Activated CD8-positive, alpha-beta T cell treated with anti-CD3 and anti-CD28 coated beads, Interleukin-2, amount 10 ng/mL, durations not matched to agents 7 days and 5 days (primary cell): ENCODE results near the gene LBH. TPM values are rescaled to one million over a fixed set of nuclear protein-coding genes. Genes with fewer than 3 reads are reported as not detected.

Experiments
- ATAC-seq: fragments of 150-1000 bp; cut with Tn5 transposase; one replicate; pipeline ENCODE4 v1.10.0; 2021; ENCODE audit warnings: moderate library complexity
- CTCF ChIA-PET: fragments of 350-600 bp; sonication (Branson Sonifier 250); formaldehyde crosslinking; loops from one replicate; lab custom pipeline; 2021; ENCODE audit warnings: antibody characterized with exemption; lab: Charles Lee
- POLR2A ChIA-PET: fragments of 350-600 bp; sonication (Branson Sonifier 250); formaldehyde crosslinking; loops from one replicate; lab custom pipeline; 2021; ENCODE audit warnings: antibody characterized with exemption; lab: Charles Lee
- DNase-seq: peaks from one replicate; pipeline ENCODE4 v3.0.0-alpha.2; 2020
- H3K27ac Mint-ChIP-seq: one replicate; pipeline ENCODE4 v1.8.0; 2021; ENCODE audit warnings: mild to moderate bottlenecking, mixed read lengths
- H3K27me3 Mint-ChIP-seq: one replicate; pipeline ENCODE4 v1.8.0; 2021; ENCODE audit warnings: low read depth, mixed read lengths
- H3K36me3 Mint-ChIP-seq: one replicate; pipeline ENCODE4 v1.8.0; 2021; ENCODE audit warnings: low read depth, mixed read lengths
- H3K4me1 Mint-ChIP-seq: one replicate; pipeline ENCODE4 v1.8.0; 2021; ENCODE audit warnings: low read depth, mixed read lengths
- H3K4me3 Mint-ChIP-seq: one replicate; pipeline ENCODE4 v1.8.0; 2021; ENCODE audit warnings: mild to moderate bottlenecking, mixed read lengths
- H3K9me3 Mint-ChIP-seq: one replicate; pipeline ENCODE4 v1.8.0; 2022; ENCODE audit warnings: mixed read lengths; ENCODE audit not compliant: insufficient read depth
- total RNA-seq, 2 experiments: library from RNA; stranded (reverse); gene quantifications; one replicate each; pipeline ENCODE4 v1.2.3, GENCODE V29; 2021

LBH gene
- total RNA-seq, 2 experiments from 2014 or later = 97.0 to 100 TPM

DNA sequence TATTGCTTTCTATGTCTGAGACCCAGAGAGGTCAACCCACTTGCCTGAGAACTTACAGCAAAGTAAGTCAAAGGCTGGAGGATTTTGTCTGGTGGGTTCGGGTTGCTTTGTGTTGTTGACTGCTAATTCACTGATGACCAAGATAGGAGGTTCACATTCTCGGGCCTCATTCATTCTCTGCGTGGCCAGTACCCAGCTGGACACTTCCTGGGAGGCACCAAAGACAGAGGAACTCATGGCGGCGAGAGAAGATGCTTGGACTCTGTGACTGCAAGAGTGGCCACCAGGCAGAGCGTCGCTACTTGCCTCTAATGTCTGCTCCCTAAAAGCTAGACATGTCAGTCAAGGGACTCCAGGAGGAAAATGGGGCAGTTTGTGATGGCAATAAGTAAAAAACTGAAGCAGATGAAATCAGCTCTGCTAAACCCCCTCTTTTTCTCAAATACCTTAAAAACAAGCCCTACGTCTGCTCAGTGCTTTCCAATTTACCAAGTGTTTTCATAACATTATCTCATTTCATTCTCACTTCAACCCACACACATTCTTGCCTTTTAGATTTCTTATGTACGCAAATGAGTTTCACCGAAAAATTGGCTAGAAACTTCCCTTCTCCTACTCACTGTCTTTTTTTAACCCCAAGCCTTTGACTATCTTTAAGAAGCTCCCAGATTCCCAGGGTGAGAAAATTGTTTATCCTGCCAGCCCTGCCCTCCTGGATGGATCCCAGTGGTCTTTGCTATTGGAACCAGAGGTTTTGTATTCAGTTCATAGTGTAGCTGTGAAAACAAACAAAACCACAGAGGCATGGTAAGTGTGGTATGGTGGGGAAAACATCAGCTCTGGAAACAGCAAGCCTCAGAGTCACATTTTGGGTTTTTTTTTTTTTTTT is 4.9 kb upstream of the LBH start:
- DNase-seq (no peak), ATAC-seq (no peak)
- Mint-ChIP-seq H3K27ac (peak overlapping the region; percentile 99), H3K4me1 (peaks cover 74% of the 10 kb centered on the region), H3K4me3 (peak overlapping the region; percentile 97), H3K27me3 (peaks cover 5% of the 10 kb centered on the region), H3K9me3 (no peaks in the 10 kb centered on the region), H3K36me3 (no peaks in the 10 kb centered on the region)
- POLR2A ChIA-PET = interaction anchor here (0.6 to 2.5 kb wide), 9 partner anchors 9 to 1108 kb away, joined by 3 to 10 read pairs (median 4); partner anchors contain the start of gene YPEL5
- CTCF ChIA-PET = interaction anchor here (0.6 to 18.8 kb wide), 11 partner anchors 7 to 485 kb away, joined by 3 to 268 read pairs (median 13); no protein-coding TSS in a partner anchor

DNA sequence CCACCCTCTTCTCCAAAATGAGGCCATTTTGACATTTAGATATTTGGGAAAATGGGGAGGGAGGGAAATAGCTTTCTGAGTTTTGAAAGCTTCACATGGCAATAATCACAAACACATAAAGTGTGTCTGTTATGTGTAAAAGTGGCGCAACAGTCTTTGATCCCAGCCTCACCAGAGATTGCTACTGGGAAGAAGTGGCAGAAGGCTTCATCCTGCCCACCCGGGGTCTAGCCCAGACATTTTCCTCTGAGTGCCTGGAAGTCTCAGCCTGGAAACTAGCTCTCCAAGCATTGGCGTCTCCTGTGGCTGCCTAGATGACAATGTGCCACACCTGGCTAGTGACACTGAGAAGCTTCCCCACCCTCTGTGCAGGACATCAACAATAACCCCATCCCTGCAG is 1.7 kb upstream of the LBH start:
- CTCF ChIA-PET = interaction anchor here (1.5 to 18.8 kb wide), 8 partner anchors 8 to 483 kb away, joined by 4 to 268 read pairs (median 54); no protein-coding TSS in a partner anchor
- Mint-ChIP-seq H3K36me3 (peaks cover 12% of the 10 kb centered on the region), H3K4me3 (peak overlapping the region; percentile 57), H3K9me3 (no peaks in the 10 kb centered on the region), H3K4me1 (peaks cover 64% of the 10 kb centered on the region), H3K27me3 (peaks cover 5% of the 10 kb centered on the region), H3K27ac (no peak overlapping the region)
- DNase-seq (no peak), ATAC-seq (no peak)
- POLR2A ChIA-PET = interaction anchor here (1.1 to 1.4 kb wide), 4 partner anchors 9 to 193 kb away, joined by 3 to 5 read pairs (median 4); partner anchors contain the start of gene YPEL5

DNA sequence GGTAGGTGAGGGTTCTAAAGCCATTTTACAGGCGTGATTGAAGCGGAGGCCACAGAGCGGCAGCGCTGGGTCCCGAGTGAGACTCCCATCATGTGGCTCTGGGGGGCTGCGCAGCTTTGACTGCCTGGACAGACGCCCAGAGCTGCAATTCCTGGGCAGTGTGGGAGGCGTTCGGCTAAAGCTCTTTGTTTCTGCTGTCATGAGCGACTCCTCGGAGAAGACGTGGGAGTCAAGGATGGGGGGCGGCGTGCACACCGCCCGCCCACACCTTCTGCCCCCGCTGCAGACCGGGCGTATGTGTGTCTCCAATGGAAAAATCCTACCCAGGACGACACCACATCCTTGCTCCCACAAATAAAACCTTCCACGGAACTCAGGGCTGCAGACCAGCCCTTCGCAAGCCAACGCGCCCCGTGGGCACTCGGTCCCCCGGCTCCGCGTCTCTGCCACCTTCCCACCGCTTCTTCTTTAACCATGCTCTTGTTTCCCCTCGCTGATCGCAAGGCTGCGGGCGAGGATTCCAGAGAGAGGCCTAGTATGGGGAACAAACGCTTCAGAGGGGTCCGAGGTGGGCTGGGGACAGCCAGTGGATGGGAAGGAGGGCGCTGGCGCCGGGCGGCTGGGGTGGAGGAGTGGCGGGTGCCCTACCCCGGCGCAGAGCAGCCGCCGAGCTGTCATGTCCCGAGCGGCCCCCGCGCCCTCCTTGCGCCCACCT is 680 bp upstream of the LBH start:
- Mint-ChIP-seq H3K4me1 (peaks cover 64% of the 10 kb centered on the region), H3K9me3 (no peaks in the 10 kb centered on the region), H3K27ac (peak overlapping the region; percentile 61), H3K4me3 (peak overlapping the region; percentile 73), H3K27me3 (peaks cover 5% of the 10 kb centered on the region), H3K36me3 (peaks cover 22% of the 10 kb centered on the region)
- no peak for DNase-seq
- CTCF ChIA-PET = interaction anchor here (1.5 to 18.8 kb wide), 10 partner anchors 7 to 482 kb away, joined by 4 to 268 read pairs (median 16); partner anchors contain the start of gene YPEL5
- POLR2A ChIA-PET = interaction anchor here (1.0 to 4.1 kb wide), 10 partner anchors 10 to 216 kb away, joined by 3 to 27 read pairs (median 6); partner anchors contain the start of genes LCLAT1 and YPEL5
- ATAC-seq = no peak

- Mint-ChIP-seq H3K27ac (peak overlapping the region; percentile 93), H3K9me3 (peaks cover 5% of the 10 kb centered on the region), H3K4me1 (peaks cover 64% of the 10 kb centered on the region), H3K36me3 (peaks cover 38% of the 10 kb centered on the region), H3K4me3 (peak overlapping the region; percentile 73), H3K27me3 (peaks cover 5% of the 10 kb centered on the region)
- POLR2A ChIA-PET = interaction anchor here (0.6 to 4.1 kb wide), 27 partner anchors 8 to 667 kb away, joined by 3 to 27 read pairs (median 6); partner anchors contain the start of genes LCLAT1 and YPEL5
- ATAC-seq (peak; percentile 53), DNase-seq (peak; percentile 91)
- CTCF ChIA-PET = interaction anchor here (0.9 to 18.8 kb wide), 14 partner anchors 6 to 480 kb away, joined by 3 to 268 read pairs (median 4); no protein-coding TSS in a partner anchor
Observed at GRCh38 chr2:30231996-30232800, 864 bp downstream of the LBH start.

DNA sequence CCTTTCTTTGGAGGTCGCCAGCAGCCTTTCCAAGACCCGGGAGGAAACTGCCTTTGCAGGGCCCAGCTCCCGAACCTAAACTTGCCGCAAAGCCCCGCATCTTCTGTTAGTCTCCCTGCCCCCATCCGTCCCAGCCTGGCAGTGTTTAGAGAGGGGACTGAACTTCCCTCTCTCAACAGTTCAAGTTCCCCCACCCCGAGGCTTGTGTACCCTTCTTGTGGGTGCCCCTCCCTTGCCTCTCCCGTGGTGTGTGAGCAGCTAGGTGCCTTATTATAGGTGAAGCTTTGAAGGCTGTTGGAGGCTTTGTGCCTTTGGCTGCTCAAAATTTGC is 1.4 kb downstream of the LBH start:
- H3K27me3 Mint-ChIP-seq = peaks cover 5% of the 10 kb centered on the region
- H3K9me3 Mint-ChIP-seq = peaks cover 5% of the 10 kb centered on the region
- DNase-seq (peak; percentile 68), ATAC-seq (peak; percentile 10)
- H3K4me3 Mint-ChIP-seq = peak overlapping the region; percentile 73
- ChIA-PET POLR2A (interaction anchor here (1.0 to 4.1 kb wide), 19 partner anchors 8 to 463 kb away, joined by 3 to 27 read pairs (median 8); partner anchors contain the start of genes LCLAT1 and YPEL5), CTCF (interaction anchor here (0.9 to 18.8 kb wide), 11 partner anchors 10 to 480 kb away, joined by 3 to 268 read pairs (median 4); partner anchors contain the start of gene LCLAT1)
- H3K27ac Mint-ChIP-seq = peak overlapping the region; percentile 93
- peaks cover 43% of the 10 kb centered on the region for H3K36me3 Mint-ChIP-seq
- peaks cover 64% of the 10 kb centered on the region for H3K4me1 Mint-ChIP-seq

DNA sequence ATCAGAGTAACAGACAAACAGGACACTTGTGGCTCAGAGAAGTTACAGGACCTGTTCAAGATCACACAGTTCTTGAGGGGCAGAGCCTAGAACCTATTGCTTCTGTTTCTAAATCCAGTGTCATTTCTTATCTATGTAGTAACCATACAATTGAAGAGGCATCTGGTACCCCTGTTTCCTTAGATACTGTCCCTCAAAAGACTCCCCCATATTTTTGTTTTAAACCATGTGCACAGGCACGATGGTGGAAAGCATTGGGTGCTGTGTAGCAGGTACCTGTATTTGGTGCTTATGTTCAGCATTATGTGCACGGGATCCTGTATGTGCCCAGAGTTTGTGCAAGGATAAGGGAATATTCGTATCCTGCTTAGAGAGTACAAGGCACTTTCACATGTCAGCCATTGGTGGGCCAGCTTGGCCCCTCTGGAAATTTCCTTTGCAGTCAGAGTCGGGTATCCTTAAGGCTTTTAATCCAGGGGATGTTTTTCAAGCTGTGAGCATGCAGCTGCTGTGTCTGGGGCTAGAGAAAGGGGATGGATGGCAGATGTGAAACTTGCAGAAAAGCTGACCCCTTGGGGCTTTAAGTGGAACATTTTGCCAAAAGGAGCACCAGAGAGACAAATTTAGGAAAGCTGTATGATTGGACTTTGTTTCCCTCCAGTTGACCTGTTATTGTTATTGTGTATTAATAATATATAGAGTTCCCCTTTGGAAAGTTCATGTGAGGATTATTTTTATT is 2.1 kb downstream of the LBH start:
- Mint-ChIP-seq H3K27ac (peak overlapping the region; percentile 93), H3K36me3 (peaks cover 48% of the 10 kb centered on the region), H3K27me3 (peaks cover 5% of the 10 kb centered on the region), H3K4me1 (peaks cover 66% of the 10 kb centered on the region), H3K9me3 (peaks cover 5% of the 10 kb centered on the region), H3K4me3 (peak overlapping the region; percentile 73)
- no peak for ATAC-seq
- CTCF ChIA-PET = interaction anchor here (0.8 to 18.8 kb wide), 11 partner anchors 8 to 479 kb away, joined by 3 to 268 read pairs (median 7); partner anchors contain the start of gene LCLAT1
- no peak for DNase-seq
- POLR2A ChIA-PET = interaction anchor here (0.7 to 4.1 kb wide), 13 partner anchors 12 to 214 kb away, joined by 3 to 27 read pairs (median 10); partner anchors contain the start of genes LCLAT1 and YPEL5

GRCh38 chr2:30234180-30234971 is 3.0 kb downstream of the LBH start:
- peak; percentile 64 for DNase-seq
- Mint-ChIP-seq H3K4me3 (peak overlapping the region; percentile 73), H3K27ac (peak overlapping the region; percentile 82), H3K9me3 (peaks cover 5% of the 10 kb centered on the region), H3K36me3 (peaks cover 56% of the 10 kb centered on the region), H3K27me3 (peaks cover 5% of the 10 kb centered on the region), H3K4me1 (peaks cover 75% of the 10 kb centered on the region)
- POLR2A ChIA-PET = interaction anchor here (0.6 to 4.1 kb wide), 9 partner anchors 8 to 213 kb away, joined by 3 to 24 read pairs (median 6); partner anchors contain the start of genes LCLAT1 and YPEL5
- CTCF ChIA-PET = interaction anchor here (0.7 to 18.8 kb wide), 11 partner anchors 7 to 478 kb away, joined by 3 to 268 read pairs (median 15); partner anchors contain the start of genes LBH and LCLAT1
- no peak for ATAC-seq

- ATAC-seq = peak; percentile 14
- DNase-seq = peak; percentile 74
- H3K27ac Mint-ChIP-seq = peak overlapping the region; percentile 82
- H3K36me3 Mint-ChIP-seq = peaks cover 63% of the 10 kb centered on the region
- peaks cover 4% of the 10 kb centered on the region for H3K27me3 Mint-ChIP-seq
- H3K9me3 Mint-ChIP-seq = peaks cover 5% of the 10 kb centered on the region
- peak overlapping the region; percentile 73 for H3K4me3 Mint-ChIP-seq
- ChIA-PET CTCF (interaction anchor here (0.7 to 18.8 kb wide), 8 partner anchors 8 to 476 kb away, joined by 3 to 268 read pairs (median 64); partner anchors contain the start of gene LBH), POLR2A (interaction anchor here (0.6 to 3.7 kb wide), 7 partner anchors 9 to 291 kb away, joined by 3 to 13 read pairs (median 6); partner anchors contain the start of gene YPEL5)
- H3K4me1 Mint-ChIP-seq = peaks cover 78% of the 10 kb centered on the region
Observed at GRCh38 chr2:30235008-30235655, 3.8 kb downstream of the LBH start.
